Activated CD4-positive, alpha-beta T cell treated with anti-CD3 and anti-CD28 coated beads, Interleukin-2, amount 10 ng/mL, durations not matched to agents 24 days and 14 days (primary cell): Measurements from ENCODE around the gene AK9. TPM values are rescaled to one million over a fixed set of nuclear protein-coding genes. Genes with fewer than 3 reads are reported as not detected.
"Not testable (repeated sequence)": the region's sequence is repeated elsewhere in the genome, so short reads cannot be mapped to it uniquely, and the experiment has no call there.

ENCODE experiments used
- DNase-seq: peaks from one replicate; pipeline ENCODE4 v3.0.0; 2022
- H3K27ac Mint-ChIP-seq: one replicate; pipeline ENCODE4 v1.8.0; 2022; ENCODE audit warnings: mild to moderate bottlenecking, mixed read lengths
- H3K27me3 Mint-ChIP-seq: one replicate; pipeline ENCODE4 v1.8.0; 2022; ENCODE audit warnings: mixed read lengths
- H3K36me3 Mint-ChIP-seq: one replicate; pipeline ENCODE4 v1.8.0; 2022; ENCODE audit warnings: low read depth, mild to moderate bottlenecking, mixed read lengths
- H3K4me1 Mint-ChIP-seq: one replicate; pipeline ENCODE4 v1.8.0; 2021; ENCODE audit warnings: mixed read lengths
- H3K4me3 Mint-ChIP-seq: one replicate; pipeline ENCODE4 v1.8.0; 2022; ENCODE audit warnings: mild to moderate bottlenecking, moderate library complexity, mixed read lengths
- H3K9me3 Mint-ChIP-seq: one replicate; pipeline ENCODE4 v1.8.0; 2021; ENCODE audit warnings: mixed read lengths
- intact Hi-C: fragments of 100-400 bp; cut with micrococcal nuclease; formaldehyde crosslinking; loops from one replicate; pipeline ENCODE4 v1.15.1; 2023
- total RNA-seq: library from RNA; stranded (reverse); gene quantifications from 2 replicates; pipeline ENCODE4 v1.2.3, GENCODE V29; 2022

Gene AK9
- total RNA-seq, 1 donor from 2014 or later: 2.1 TPM

DNA sequence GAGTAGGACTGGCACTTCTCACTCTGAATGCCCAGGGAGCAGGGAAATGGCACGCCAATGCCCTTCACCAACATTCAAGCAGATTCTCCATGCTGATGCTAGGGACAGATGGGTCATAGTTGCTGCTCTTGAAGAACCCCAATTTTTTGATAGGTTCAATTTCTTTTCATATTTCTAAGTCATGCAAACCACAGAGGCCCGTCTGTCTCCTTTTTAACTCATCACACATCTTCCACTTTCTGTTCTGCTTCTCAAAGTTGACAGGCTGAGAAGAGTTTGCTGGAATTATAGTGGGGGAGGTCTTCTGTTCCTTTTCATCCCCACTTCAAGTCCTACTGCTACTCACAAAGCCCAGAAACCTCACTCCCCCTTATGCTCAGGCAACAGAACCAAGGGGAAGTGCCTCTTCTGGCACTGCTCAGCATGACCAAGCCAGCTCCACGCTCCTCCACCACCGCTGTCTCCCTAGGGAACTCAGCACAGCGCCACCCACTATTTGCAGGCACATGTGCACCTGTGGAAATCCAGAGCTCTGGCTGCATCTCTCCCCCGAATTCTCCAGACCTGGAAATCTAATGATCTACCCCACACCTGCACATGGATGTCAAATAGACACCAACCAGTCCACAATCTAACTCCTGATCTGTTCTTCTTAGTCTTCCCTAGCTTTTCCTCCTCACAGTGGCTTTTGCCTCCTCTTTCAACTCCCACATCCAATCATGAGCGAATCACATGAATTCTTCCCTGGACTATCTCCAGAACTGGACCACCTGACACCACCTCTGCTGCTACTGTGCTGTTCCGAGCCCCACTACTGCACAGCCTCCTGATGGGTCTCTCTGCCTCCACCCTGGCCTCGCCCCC is 218.6 kb downstream of the AK9 start:
- no peaks in the 10 kb centered on the region for H3K9me3 Mint-ChIP-seq
- intact Hi-C loops: no loop called here
- peak overlapping the region; percentile 17 for H3K27ac Mint-ChIP-seq
- peak overlapping the region; percentile 11 for H3K4me3 Mint-ChIP-seq
- H3K4me1 Mint-ChIP-seq: peaks cover 63% of the 10 kb centered on the region
- H3K27me3 Mint-ChIP-seq: no peaks in the 10 kb centered on the region
- peaks cover 87% of the 10 kb centered on the region for H3K36me3 Mint-ChIP-seq
- DNase-seq: no peak

- H3K27me3 Mint-ChIP-seq: no peaks in the 10 kb centered on the region
- no peak for DNase-seq
- no peaks in the 10 kb centered on the region for H3K9me3 Mint-ChIP-seq
- H3K36me3 Mint-ChIP-seq: peaks cover 85% of the 10 kb centered on the region
- H3K4me1 Mint-ChIP-seq: peaks cover 57% of the 10 kb centered on the region
- intact Hi-C loops: no loop called here
- peak overlapping the region; percentile 17 for H3K27ac Mint-ChIP-seq
- H3K4me3 Mint-ChIP-seq: no peak overlapping the region
These were observed 219.7 kb downstream of the AK9 start for GRCh38 chr6:109471105-109471810.

DNA sequence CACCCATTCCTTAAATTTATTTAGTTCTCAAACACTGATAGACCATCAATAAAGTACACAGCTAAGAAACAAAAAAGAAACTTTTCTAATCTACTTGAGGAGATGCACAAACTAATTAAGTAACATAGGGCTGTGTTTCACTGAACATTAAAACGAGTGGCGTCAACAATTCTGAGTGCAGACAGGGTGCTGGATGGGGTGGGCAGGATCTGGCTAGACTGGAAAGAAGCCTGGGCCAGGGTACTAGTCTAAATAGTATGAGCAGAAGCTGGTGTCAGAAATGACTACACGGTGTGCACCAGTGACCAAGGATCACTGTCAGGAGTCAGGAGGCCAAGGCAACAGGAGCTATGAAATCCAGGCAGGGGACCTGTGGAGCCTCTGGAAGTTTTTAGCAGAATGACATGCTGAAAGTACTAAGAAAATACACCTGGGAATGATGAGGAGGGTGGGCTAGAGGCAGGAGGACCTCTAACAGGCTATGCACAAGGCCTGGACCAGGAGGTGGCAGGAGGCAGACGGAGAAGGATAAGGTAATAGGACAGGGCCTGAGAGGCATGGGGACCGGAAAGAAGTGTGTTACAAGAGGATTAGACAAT is 221.3 kb downstream of the AK9 start:
- Mint-ChIP-seq H3K27ac (no peak overlapping the region), H3K36me3 (peaks cover 86% of the 10 kb centered on the region), H3K4me3 (no peak overlapping the region), H3K9me3 (no peaks in the 10 kb centered on the region), H3K27me3 (no peaks in the 10 kb centered on the region), H3K4me1 (peaks cover 51% of the 10 kb centered on the region)
- intact Hi-C loops: no loop called here
- DNase-seq: no peak

- Mint-ChIP-seq H3K36me3 (peaks cover 81% of the 10 kb centered on the region), H3K9me3 (no peaks in the 10 kb centered on the region), H3K4me3 (no peak overlapping the region), H3K27me3 (no peaks in the 10 kb centered on the region), H3K4me1 (peaks cover 44% of the 10 kb centered on the region), H3K27ac (no peak overlapping the region)
- intact Hi-C loops: no loop called here
- DNase-seq: no peak
These were observed 223.3 kb downstream of the AK9 start for GRCh38 chr6:109467696-109468095.

GRCh38 chr6:109466212-109466923 is 224.6 kb downstream of the AK9 start:
- Mint-ChIP-seq H3K27ac (no peak overlapping the region), H3K4me1 (peaks cover 41% of the 10 kb centered on the region), H3K9me3 (peaks cover 5% of the 10 kb centered on the region), H3K4me3 (no peak overlapping the region), H3K36me3 (peaks cover 80% of the 10 kb centered on the region), H3K27me3 (no peaks in the 10 kb centered on the region)
- intact Hi-C loops: no loop called here
- DNase-seq: no peak

GRCh38 chr6:109465772-109466171 is 225.2 kb downstream of the AK9 start:
- H3K4me3 Mint-ChIP-seq: no peak overlapping the region
- H3K4me1 Mint-ChIP-seq: peaks cover 38% of the 10 kb centered on the region
- no peak overlapping the region for H3K27ac Mint-ChIP-seq
- H3K36me3 Mint-ChIP-seq: peaks cover 80% of the 10 kb centered on the region
- H3K27me3 Mint-ChIP-seq: no peaks in the 10 kb centered on the region
- no peak for DNase-seq
- intact Hi-C loops: no loop called here
- H3K9me3 Mint-ChIP-seq: peaks cover 5% of the 10 kb centered on the region

DNA sequence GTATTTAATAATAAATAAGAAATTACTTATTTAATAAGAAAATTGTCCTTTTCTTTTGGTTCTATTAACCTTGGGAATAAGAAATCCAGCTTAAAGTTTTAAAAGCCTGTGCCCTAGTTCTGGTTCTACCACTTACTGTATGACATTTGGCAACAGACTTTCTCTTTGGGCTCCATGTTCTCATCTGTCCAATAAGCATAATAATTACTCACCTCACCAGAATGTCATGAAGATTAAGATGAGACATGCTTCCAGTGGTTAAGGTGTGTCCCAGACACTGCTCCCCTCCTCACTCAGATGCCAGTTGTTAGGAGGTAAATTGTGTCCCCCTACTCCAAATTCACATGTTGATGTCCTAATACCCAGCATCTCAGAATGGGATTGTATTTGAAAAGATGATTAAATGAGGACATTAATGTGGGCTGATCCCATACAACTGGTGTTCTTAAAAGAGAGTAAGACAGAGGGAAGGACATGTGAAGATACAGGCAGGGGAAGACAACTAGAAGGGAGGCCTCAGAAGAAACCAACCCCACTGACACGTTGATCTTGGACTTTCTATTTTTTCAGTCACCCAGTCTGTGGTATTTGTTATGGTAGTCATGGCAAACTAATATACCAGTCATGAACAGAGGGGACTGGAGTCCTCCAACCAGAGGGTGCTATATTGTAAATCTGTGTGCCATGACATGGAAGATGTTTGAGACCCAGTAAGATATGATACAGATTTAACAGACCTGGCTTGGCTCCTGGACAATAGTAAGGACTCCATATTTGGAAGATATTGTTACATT is 229.1 kb downstream of the AK9 start:
- peaks cover 53% of the 10 kb centered on the region for H3K36me3 Mint-ChIP-seq
- peak overlapping the region; percentile 51 for H3K27ac Mint-ChIP-seq
- no peaks in the 10 kb centered on the region for H3K27me3 Mint-ChIP-seq

DNA sequence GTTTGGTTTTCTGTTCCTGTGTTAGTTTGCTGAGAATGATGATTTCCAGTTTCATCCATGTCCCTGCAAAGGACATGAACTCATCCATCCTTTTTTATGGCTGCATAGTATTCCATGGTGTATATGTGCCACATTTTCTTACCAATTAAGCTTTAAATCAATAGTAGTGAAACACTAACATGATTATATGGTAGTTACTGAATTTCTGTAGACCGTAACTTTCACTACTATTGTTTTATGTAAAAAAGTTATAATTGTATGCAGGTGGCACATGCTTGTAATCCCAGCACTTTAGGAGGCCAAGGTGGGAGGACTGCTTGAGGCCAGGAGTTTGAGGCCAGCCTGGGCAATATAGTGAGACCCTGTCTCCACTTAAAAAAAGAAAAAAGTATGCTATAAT is 229.8 kb downstream of the AK9 start:
- peaks cover 51% of the 10 kb centered on the region for H3K36me3 Mint-ChIP-seq
- intact Hi-C loops: not testable (repeated sequence)
- H3K27ac Mint-ChIP-seq: peak overlapping the region; percentile 13

More for the DNA sequence above, 229.1 kb downstream of the AK9 start:
- Mint-ChIP-seq H3K4me1 (peaks cover 50% of the 10 kb centered on the region), H3K9me3 (peaks cover 5% of the 10 kb centered on the region), H3K4me3 (no peak overlapping the region)
- intact Hi-C loops: no loop called here
- no peak for DNase-seq

DNA sequence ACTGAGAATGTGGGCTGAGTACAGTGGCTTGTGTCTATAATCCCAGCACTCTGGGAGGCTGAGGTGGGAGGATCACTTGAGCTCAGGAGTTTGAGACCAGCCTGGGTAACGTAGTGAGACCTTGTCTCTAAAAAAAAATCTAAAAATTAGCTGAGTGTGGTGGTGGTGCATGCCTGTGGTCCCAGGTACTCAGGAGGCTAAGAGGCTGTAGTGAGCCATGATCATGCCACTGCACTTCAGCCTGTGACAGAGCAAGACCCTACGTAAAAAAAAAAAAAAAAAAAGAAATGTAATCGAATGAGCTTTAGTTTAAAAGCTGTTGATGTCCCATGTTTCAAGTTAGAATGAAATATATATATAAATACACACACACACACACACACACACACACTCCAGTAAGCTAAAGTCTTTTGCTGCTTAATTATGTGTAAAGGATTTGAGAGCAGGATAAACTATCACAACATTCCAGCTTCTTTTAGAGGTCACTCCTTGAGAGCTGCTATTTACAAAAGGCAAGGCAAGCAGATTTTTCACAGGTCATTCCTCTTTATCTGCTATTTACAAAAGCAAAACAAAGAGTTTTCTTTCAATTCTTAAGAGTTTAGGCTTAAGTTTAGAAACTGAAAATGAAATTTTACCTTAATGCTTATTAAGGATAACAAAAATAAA is 230.7 kb downstream of the AK9 start:
- Mint-ChIP-seq H3K36me3 (peaks cover 43% of the 10 kb centered on the region), H3K27me3 (no peaks in the 10 kb centered on the region), H3K4me3 (no peak overlapping the region), H3K9me3 (peaks cover 5% of the 10 kb centered on the region), H3K4me1 (peaks cover 54% of the 10 kb centered on the region), H3K27ac (no peak overlapping the region)
- intact Hi-C loops: no loop called here
- no peak for DNase-seq

More for the DNA sequence above, 229.8 kb downstream of the AK9 start:
- H3K9me3 Mint-ChIP-seq, H3K27me3 Mint-ChIP-seq, DNase-seq, H3K4me3 Mint-ChIP-seq: not testable (repeated sequence)
- peaks cover 58% of the 10 kb centered on the region for H3K4me1 Mint-ChIP-seq

- Mint-ChIP-seq H3K27ac (peak overlapping the region; percentile 77), H3K36me3 (peaks cover 41% of the 10 kb centered on the region), H3K4me3 (peak overlapping the region; percentile 11), H3K4me1 (peaks cover 56% of the 10 kb centered on the region), H3K27me3 (no peaks in the 10 kb centered on the region), H3K9me3 (peaks cover 5% of the 10 kb centered on the region)
- peak; percentile 83 for DNase-seq
- intact Hi-C loops: loop anchor here (1.0 to 10.0 kb wide), 3 partner anchors 20 to 362 kb away; partner anchors contain the start of genes AK9, CEP57L1 and FIG4
These were observed 232.0 kb downstream of the AK9 start for GRCh38 chr6:109458774-109459531.

GRCh38 chr6:109457562-109457996 is 233.4 kb downstream of the AK9 start:
- Mint-ChIP-seq H3K4me3 (peak overlapping the region; percentile 28), H3K36me3 (peaks cover 40% of the 10 kb centered on the region), H3K4me1 (peaks cover 59% of the 10 kb centered on the region), H3K27ac (peak overlapping the region; percentile 67), H3K27me3 (no peaks in the 10 kb centered on the region), H3K9me3 (peaks cover 5% of the 10 kb centered on the region)
- DNase-seq: no peak
- intact Hi-C loops: loop anchor here (5.0 to 10.0 kb wide), 2 partner anchors 237 to 360 kb away; partner anchors contain the start of genes AK9, CEP57L1 and FIG4
